Ascending aorta (tissue), 2 donors: ENCODE results near the gene SMAP2. TPM values are rescaled to one million over a fixed set of nuclear protein-coding genes. Genes with fewer than 3 reads are reported as not detected.

Experiments
- DNase-seq, 2 donors: peaks; one replicate each; pipeline ENCODE4 v3.0.0-alpha.2; 2019; ENCODE audit warnings: low spot score in 2 of 2
- H3K27ac ChIP-seq, 2 donors: fragments of 200-600 bp; sonication (generic); one replicate each; pipeline ENCODE4 v1.5.1; 2016 to 2017; ENCODE audit warnings: mild to moderate bottlenecking in 1 of 2
- H3K27me3 ChIP-seq: fragments of 200-600 bp; sonication (generic); one replicate; pipeline ENCODE4 v1.5.1; 2017
- H3K36me3 ChIP-seq, 2 donors: fragments of 200-600 bp; sonication (generic); one replicate each; pipeline ENCODE4 v1.5.1; 2016
- H3K4me1 ChIP-seq, 2 donors: fragments of 200-600 bp; sonication (generic); one replicate each; pipeline ENCODE4 v1.5.1; 2016 to 2017; ENCODE audit warnings: mild to moderate bottlenecking in 1 of 2
- H3K4me3 ChIP-seq, 2 donors: fragments of 200-600 bp; sonication (generic); one replicate each; pipeline ENCODE4 v1.5.1; 2016 to 2017; ENCODE audit warnings: mild to moderate bottlenecking in 1 of 2
- H3K9me3 ChIP-seq, 2 donors: fragments of 200-600 bp; sonication (generic); one replicate each; pipeline ENCODE4 v1.5.1; 2016
- intact Hi-C: fragments of 100-400 bp; cut with DNase I; formaldehyde crosslinking; loops from one replicate; pipeline ENCODE4 v1.15.1; 2023
- total RNA-seq: library from RNA; depleted of rRNA; stranded (reverse); fragments of >200 nt; gene quantifications from one replicate; pipeline ENCODE4 v1.1.0, GENCODE V29; 2016
- TF ChIP-seq, protein P1 (sequence below), 3 experiments: fragments of 200-600 bp in 2 of 3; fragments of 450-650 bp in 1 of 3; sonication (generic) in 2 of 3; IDR thresholded peaks; one replicate each; pipeline ENCODE4 v1.5.1; 2016 to 2019; ENCODE audit warnings: antibody characterized with exemption in 3 of 3, mild to moderate bottlenecking in 1 of 3, moderate library complexity in 1 of 3

Gene SMAP2
- total RNA-seq, 1 donor from 2014 or later = 33.5 TPM

DNA sequence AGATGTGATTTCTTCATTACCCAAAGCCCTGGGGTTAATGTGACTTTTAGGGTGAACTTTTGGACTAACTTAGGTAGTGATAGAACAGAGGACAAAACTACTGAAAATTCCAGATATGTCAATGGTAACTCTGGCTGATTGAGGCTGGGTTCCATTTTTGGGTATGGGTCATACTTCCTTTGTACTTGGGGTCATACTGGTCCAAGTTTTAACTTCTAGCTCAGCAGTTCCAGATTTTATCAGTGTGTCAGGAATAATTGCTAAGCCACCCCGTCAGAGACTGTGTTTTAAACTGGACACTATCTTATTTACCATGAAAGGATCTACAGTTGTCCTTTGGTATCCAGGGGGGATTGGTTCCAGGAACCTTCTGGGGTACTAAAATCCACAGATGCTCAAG is 4.0 kb downstream of the SMAP2 start:
- Histone ChIP-seq H3K4me1 (peaks cover 0 to 3% of the 10 kb centered on the region in 2 donors), H3K27me3 (no peaks in the 10 kb centered on the region), H3K27ac (no peak overlapping the region), H3K36me3 (no peaks in the 10 kb centered on the region), H3K4me3 (no peak overlapping the region), H3K9me3 (no peaks in the 10 kb centered on the region)
- no peak for DNase-seq
- TF ChIP-seq, protein P1, sequence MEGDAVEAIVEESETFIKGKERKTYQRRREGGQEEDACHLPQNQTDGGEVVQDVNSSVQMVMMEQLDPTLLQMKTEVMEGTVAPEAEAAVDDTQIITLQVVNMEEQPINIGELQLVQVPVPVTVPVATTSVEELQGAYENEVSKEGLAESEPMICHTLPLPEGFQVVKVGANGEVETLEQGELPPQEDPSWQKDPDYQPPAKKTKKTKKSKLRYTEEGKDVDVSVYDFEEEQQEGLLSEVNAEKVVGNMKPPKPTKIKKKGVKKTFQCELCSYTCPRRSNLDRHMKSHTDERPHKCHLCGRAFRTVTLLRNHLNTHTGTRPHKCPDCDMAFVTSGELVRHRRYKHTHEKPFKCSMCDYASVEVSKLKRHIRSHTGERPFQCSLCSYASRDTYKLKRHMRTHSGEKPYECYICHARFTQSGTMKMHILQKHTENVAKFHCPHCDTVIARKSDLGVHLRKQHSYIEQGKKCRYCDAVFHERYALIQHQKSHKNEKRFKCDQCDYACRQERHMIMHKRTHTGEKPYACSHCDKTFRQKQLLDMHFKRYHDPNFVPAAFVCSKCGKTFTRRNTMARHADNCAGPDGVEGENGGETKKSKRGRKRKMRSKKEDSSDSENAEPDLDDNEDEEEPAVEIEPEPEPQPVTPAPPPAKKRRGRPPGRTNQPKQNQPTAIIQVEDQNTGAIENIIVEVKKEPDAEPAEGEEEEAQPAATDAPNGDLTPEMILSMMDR (IDR thresholded peaks at IDR 0.05) = no peak
- intact Hi-C loops = no loop called here

DNA sequence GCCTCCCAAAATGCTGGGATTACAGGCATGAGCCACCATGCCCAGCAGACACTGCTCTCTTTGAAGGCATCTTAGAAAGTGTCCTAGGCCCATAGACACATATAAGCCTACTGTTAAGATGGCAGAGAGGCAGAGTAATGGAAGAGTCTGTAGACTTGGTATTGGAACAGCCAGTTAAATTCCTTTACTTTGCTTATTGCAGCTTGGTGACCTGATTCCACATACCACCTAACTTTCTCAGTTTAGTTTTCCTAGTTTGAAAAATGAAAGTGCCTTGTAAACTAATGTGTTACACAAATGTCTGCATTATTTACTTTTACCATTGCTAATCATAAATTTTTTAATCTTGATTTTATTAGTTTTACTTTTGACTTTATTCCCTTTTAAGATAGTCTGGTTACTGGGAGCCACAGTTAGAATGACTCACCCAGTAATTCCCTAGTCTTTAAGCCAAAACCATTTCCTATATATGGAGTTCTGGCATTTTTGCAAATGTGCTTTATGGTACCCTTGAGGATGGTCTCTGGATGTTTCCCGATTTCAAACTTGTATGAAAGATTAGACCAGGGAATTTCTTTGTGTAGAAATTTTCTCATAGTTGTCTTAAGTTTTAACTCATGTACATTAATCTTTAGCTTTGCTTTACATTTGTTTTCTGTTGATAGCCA is 6.4 kb downstream of the SMAP2 start:
- Histone ChIP-seq H3K4me1 (peaks cover 0 to 9% of the 10 kb centered on the region in 2 donors), H3K27ac (no peak overlapping the region), H3K27me3 (no peaks in the 10 kb centered on the region), H3K4me3 (no peak overlapping the region), H3K36me3 (no peaks in the 10 kb centered on the region), H3K9me3 (no peaks in the 10 kb centered on the region)
- TF ChIP-seq, protein P1 (IDR thresholded peaks at IDR 0.05) = no peak
- intact Hi-C loops = no loop called here
- no peak for DNase-seq

DNA sequence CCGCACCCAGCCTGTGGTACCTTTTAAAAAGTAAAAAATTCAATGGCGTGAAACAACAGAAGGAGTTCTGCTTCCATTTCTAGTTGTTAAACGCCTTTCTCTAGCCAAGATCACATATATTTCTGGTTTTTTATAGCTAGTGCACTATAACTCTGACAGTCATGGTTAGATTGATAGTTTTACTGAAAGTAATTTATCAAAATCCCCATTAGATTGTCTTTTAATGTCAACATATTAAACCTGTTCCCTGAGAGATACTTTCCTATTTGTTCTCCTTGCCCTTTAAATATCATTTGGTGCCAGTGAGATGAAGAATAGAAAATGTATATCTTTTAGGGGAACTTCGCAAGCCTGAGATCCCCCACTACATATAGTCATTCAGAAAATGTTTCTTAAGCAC is 7.3 kb downstream of the SMAP2 start:
- H3K36me3 ChIP-seq = no peaks in the 10 kb centered on the region
- intact Hi-C loops = no loop called here
- no peaks in the 10 kb centered on the region for H3K27me3 ChIP-seq
- no peak overlapping the region for H3K27ac ChIP-seq
- no peaks in the 10 kb centered on the region for H3K9me3 ChIP-seq
- no peak overlapping the region for H3K4me3 ChIP-seq
- DNase-seq = no peak
- TF ChIP-seq, protein P1 (IDR thresholded peaks at IDR 0.05) = no peak
- peaks cover 0 to 9% of the 10 kb centered on the region in 2 donors for H3K4me1 ChIP-seq

DNA sequence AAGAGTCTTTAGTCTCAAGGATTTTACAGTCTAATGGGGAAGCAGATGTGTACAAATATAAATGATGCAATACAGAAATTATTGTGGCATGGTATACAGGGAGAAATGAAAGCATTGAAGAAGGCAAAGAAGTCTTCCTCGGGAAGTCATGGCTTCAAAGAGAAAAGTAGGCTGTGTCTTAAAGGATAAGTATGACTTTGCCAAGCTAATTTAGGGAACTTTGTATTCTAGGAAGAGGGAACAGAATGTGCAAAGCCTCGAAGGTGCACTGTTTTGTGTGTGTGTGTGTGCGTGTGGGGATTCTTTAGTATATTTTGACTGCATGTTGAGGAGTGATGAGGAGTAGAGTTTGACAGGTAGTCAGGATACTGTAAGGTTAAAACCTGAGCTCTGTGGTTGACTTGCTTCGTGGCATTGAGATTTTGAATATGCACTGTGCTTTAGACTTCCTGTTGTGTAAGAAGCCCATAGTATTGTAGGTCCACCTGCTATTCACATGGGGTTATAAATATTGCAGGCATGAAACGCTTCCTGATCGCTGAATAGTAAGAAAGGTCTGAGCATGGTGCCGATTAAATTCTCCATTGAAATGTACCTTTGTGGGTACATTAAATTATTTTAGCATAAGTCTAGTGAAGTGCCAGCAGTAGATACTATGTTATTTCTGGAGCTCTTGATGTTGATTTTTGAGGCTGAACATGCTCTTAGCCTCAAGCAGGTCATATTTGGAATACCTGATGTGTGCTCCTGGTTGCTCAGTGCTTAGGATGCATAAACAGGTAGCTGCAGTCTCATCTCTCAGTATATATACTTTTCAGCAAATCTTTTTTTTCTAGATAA is 8.0 kb downstream of the SMAP2 start:
- no peaks in the 10 kb centered on the region for H3K27me3 ChIP-seq
- H3K27ac ChIP-seq = no peak overlapping the region
- no peak for DNase-seq
- H3K4me3 ChIP-seq = no peak overlapping the region
- intact Hi-C loops = no loop called here
- no peaks in the 10 kb centered on the region for H3K9me3 ChIP-seq
- TF ChIP-seq, protein P1 (IDR thresholded peaks at IDR 0.05) = no peak
- peaks cover 0 to 9% of the 10 kb centered on the region in 2 donors for H3K4me1 ChIP-seq
- no peaks in the 10 kb centered on the region for H3K36me3 ChIP-seq

DNA sequence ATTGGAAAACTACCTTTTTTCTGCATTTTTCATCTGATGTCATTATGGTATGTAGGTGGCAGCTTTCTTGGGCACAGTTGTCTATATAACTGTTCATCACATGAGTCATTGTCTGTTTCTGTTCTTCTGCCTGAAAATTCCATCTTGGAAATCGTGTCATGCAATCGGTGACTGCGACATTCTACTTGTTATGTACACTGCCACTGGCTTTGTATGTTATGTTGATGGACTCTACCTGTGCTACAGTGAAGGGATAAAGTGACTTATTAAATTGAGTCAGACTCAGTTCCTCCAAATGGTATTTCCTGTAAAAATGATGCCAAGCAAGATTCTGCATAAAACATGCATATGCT is 8.6 kb downstream of the SMAP2 start:
- H3K9me3 ChIP-seq = no peaks in the 10 kb centered on the region
- no peak overlapping the region for H3K27ac ChIP-seq
- intact Hi-C loops = no loop called here
- DNase-seq = no peak
- no peaks in the 10 kb centered on the region for H3K36me3 ChIP-seq
- TF ChIP-seq, protein P1 (IDR thresholded peaks at IDR 0.05) = no peak
- no peak overlapping the region for H3K4me3 ChIP-seq
- peaks cover 0 to 9% of the 10 kb centered on the region in 2 donors for H3K4me1 ChIP-seq
- H3K27me3 ChIP-seq = no peaks in the 10 kb centered on the region
